H1 (cell line): ENCODE results near the gene SAMD15. TPM values are rescaled to one million over a fixed set of nuclear protein-coding genes. Genes with fewer than 3 reads are reported as not detected.

Experiments
- RNF2 ChIP-seq: fragments of 200-900, 300-1000 bp; sonication (generic); IDR thresholded peaks from 2 replicates; pipeline ENCODE4 v1.7.1; 2016; ENCODE audit warnings: borderline replicate concordance, low read depth, mild to moderate bottlenecking, antibody characterized with exemption, low read length; ENCODE audit not compliant: poor library complexity, severe bottlenecking; ENCODE audit errors: missing control alignments
- RXRA ChIP-seq: IDR thresholded peaks from 2 replicates; pipeline ENCODE4 v1.6.1; 2011; ENCODE audit warnings: low read depth, mild to moderate bottlenecking, low read length, moderate library complexity; ENCODE audit not compliant: insufficient read depth
- polyA plus RNA-seq, 7 experiments: library from polyadenylated mRNA; depleted of rRNA in 3 of 7; stranded (reverse) in 5 of 7; unstranded in 2 of 7; fragments of >200 nt in 5 of 7; fragments of 200-250 nt in 2 of 7; gene quantifications; 1 replicate in 5 of 7; 2 replicates in 1 of 7; 4 replicates in 1 of 7; pipeline versions ENCODE4 v1.2.1 to v1.2.3, GENCODE V29; 2011 to 2013; ENCODE audit warnings: missing spikeins in 2 of 7, mixed read lengths in 2 of 7
- total RNA-seq: library from RNA; stranded (reverse); fragmentation: NEBNext Ultra II Directional; extraction: Animal tissue kit (Norgen Biotek cat#: 25700); gene quantifications from 2 replicates; pipeline ENCODE4 v1.2.1, GENCODE V29; 2021

SAMD15 gene
- total and polyA plus RNA-seq, 2 of the 8 experiments (the other 6 are each of a cell fraction or from before 2014, with no cell fraction given): 0.17 to 1.0 TPM

DNA sequence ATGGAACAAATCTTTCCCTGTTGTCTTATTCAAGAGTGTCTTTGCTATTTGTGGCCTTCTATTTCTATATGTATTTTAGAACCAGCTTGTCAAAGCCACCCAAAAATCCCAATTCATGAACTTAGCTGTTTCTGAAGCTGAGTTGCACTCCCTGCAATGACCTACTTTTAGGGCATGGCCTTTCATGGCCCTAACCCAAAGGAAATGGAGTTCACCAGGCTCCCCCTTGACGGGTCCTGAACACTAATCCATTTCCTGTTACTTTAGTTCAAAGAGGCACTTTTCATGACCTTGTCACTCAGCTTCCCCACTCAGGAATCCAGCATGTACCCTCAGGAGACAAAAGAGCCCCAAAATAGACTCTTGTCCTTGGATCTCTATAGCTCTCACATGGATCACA, 7.9 kb upstream of the SAMD15 start (continued):
- TF ChIP-seq RNF2 (no peak), RXRA (no peak)
